ENCODE measurements around the gene LRRC74A. TPM values are rescaled to one million over a fixed set of nuclear protein-coding genes. Genes with fewer than 3 reads are reported as not detected.

The LRRC74A gene
- total RNA-seq, 3 donors from 2014 or later (not counting 1 experiment from before 2014, with no cell fraction given): not detected

DNA sequence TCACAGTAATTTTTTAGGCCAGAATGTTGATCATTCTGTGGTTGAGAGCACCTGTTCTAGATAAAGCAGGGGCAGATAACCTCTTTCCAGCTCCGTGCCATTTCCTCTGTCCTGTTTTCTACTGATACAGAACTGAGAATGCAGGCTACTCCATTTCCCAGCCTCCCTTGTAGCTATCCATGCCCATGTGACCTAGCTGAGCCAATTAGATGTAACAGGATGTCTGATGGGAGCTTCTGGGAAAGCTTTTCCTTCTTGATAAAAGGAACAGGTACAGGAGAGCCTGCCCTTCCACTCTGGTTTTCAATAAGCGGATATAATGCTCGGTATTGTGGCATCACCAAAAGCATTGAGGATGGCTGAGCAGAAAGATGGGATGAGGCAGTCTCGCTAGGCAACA, 54.2 kb downstream of the LRRC74A start:
- Mint-ChIP-seq H3K27ac (no peak overlapping the region), H3K9me3 (no peaks in the 10 kb centered on the region), H3K27me3 (ENCODE audit: low read depth in 2 of 2) (no peaks in the 10 kb centered on the region), H3K4me1 (no peaks in the 10 kb centered on the region), H3K4me3 (no peak overlapping the region), H3K36me3 (no peaks in the 10 kb centered on the region)
- 84% methylated on average over 4 of the region's 4 CpGs for WGBS (ENCODE audit: insufficient coverage)
- no peak overlapping the region for H3K4me3 ChIP-seq (ENCODE audit: low read length)
- H3K36me3 ChIP-seq (ENCODE audit: control insufficient read depth, insufficient read depth, low read length): no peaks in the 10 kb centered on the region
- no peaks in the 10 kb centered on the region for H3K27me3 ChIP-seq (ENCODE audit: control insufficient read depth, insufficient read depth, low read length)
- no peak overlapping the region for H3K27ac ChIP-seq (ENCODE audit: low read length)
- DNase-seq (no peak), ATAC-seq (no peak)
- H3K9me3 ChIP-seq (ENCODE audit: control insufficient read depth, insufficient read depth, low read length): peaks cover 2% of the 10 kb centered on the region
- peaks cover 3% of the 10 kb centered on the region for H3K4me1 ChIP-seq (ENCODE audit: control insufficient read depth, insufficient read depth, low read length)
- TF ChIP-seq, protein P1, sequence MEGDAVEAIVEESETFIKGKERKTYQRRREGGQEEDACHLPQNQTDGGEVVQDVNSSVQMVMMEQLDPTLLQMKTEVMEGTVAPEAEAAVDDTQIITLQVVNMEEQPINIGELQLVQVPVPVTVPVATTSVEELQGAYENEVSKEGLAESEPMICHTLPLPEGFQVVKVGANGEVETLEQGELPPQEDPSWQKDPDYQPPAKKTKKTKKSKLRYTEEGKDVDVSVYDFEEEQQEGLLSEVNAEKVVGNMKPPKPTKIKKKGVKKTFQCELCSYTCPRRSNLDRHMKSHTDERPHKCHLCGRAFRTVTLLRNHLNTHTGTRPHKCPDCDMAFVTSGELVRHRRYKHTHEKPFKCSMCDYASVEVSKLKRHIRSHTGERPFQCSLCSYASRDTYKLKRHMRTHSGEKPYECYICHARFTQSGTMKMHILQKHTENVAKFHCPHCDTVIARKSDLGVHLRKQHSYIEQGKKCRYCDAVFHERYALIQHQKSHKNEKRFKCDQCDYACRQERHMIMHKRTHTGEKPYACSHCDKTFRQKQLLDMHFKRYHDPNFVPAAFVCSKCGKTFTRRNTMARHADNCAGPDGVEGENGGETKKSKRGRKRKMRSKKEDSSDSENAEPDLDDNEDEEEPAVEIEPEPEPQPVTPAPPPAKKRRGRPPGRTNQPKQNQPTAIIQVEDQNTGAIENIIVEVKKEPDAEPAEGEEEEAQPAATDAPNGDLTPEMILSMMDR (IDR thresholded peaks at IDR 0.05): no peak
- intact Hi-C loops (cut with micrococcal nuclease): no loop called here

DNA sequence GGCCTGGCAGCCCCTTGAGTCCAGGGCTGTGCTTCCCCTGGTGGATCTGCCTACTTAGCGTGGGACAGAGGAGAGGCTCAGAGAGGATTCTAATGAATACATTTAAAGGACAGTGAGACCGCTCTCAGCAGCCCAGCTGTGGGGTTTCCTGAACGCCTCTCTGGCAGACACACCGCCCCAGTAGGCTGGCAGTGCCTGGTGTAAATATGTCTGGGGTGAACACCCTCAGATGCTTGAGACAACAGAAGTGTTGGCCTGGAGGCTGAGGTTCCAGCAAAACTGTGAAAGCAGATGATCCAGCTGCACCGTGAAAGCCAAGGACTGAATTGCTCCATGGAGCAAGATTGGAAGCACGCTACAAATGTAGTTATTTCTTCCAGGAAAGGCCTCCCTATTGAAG, 55.1 kb downstream of the LRRC74A start:
- Mint-ChIP-seq H3K36me3 (no peaks in the 10 kb centered on the region), H3K4me3 (no peak overlapping the region), H3K27ac (no peak overlapping the region), H3K9me3 (no peaks in the 10 kb centered on the region), H3K27me3 (ENCODE audit: low read depth in 2 of 2) (peaks cover under 1 to 2% of the 10 kb centered on the region in 2 donors), H3K4me1 (no peaks in the 10 kb centered on the region)
- Histone ChIP-seq H3K27me3 (ENCODE audit: control insufficient read depth, insufficient read depth, low read length) (no peaks in the 10 kb centered on the region), H3K27ac (ENCODE audit: low read length) (no peak overlapping the region), H3K9me3 (ENCODE audit: control insufficient read depth, insufficient read depth, low read length) (no peaks in the 10 kb centered on the region), H3K36me3 (ENCODE audit: control insufficient read depth, insufficient read depth, low read length) (no peaks in the 10 kb centered on the region), H3K4me1 (ENCODE audit: control insufficient read depth, insufficient read depth, low read length) (peaks cover 3% of the 10 kb centered on the region), H3K4me3 (ENCODE audit: low read length) (no peak overlapping the region)
- intact Hi-C loops (cut with micrococcal nuclease): no loop called here
- no peak for DNase-seq
- ATAC-seq: no peak
- 82% methylated on average over 6 of the region's 6 CpGs for WGBS (ENCODE audit: insufficient coverage)
- TF ChIP-seq, protein P1 (IDR thresholded peaks at IDR 0.05): no peak

DNA sequence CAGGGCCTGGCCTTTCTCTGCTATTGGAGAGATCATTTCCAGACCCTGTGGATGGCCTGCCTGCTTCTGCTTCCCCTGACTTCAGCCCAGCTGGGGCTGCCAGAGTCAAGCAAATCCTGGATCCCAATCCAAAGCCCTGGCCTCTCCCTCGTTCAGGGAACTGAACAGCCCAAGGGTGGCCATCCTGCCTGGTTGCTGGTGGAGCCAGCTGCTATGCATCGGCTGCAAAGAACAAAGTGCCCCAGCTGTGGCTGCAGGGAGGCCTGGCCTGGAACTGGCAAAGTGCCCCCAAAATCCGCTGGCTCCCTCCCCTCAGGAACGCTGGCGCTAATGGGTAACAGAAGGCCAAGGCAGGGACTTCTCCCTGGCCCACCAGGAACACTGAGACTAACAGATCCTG, 56.4 kb downstream of the LRRC74A start:
- Mint-ChIP-seq H3K4me3 (no peak overlapping the region), H3K9me3 (no peaks in the 10 kb centered on the region), H3K27ac (no peak overlapping the region), H3K36me3 (no peaks in the 10 kb centered on the region), H3K27me3 (ENCODE audit: low read depth in 2 of 2) (peaks cover 4 to 12% of the 10 kb centered on the region in 2 donors), H3K4me1 (no peaks in the 10 kb centered on the region)
- Histone ChIP-seq H3K36me3 (ENCODE audit: control insufficient read depth, insufficient read depth, low read length) (no peaks in the 10 kb centered on the region), H3K27me3 (ENCODE audit: control insufficient read depth, insufficient read depth, low read length) (no peaks in the 10 kb centered on the region), H3K9me3 (ENCODE audit: control insufficient read depth, insufficient read depth, low read length) (no peaks in the 10 kb centered on the region), H3K4me3 (ENCODE audit: low read length) (no peak overlapping the region), H3K4me1 (ENCODE audit: control insufficient read depth, insufficient read depth, low read length) (peaks cover 3% of the 10 kb centered on the region), H3K27ac (ENCODE audit: low read length) (no peak overlapping the region)
- WGBS (ENCODE audit: insufficient coverage): 84% methylated on average over 5 of the region's 5 CpGs
- TF ChIP-seq, protein P1 (IDR thresholded peaks at IDR 0.05): no peak
- ATAC-seq: no peak
- DNase-seq: no peak
- intact Hi-C loops (cut with micrococcal nuclease): no loop called here

DNA sequence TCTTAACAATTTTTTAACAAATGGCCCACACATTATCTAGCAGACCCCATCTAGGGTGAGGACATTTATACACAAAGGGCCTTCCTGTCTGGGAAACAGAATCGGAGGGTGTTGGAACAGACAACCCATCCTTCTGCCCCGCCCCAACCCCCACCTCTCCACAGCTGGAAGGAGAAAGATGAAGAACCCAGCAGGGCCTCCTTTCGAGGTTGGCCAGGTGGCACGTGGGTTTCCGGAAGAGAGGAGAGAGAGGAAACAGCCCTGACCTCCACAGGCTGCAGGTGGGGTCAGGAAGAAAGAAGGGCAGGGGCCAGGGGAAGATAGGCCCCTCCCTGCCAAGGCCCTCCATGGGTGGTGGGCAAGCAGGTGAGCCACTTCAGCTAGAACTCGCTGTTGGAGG, 57.2 kb downstream of the LRRC74A start:
- Mint-ChIP-seq H3K9me3 (no peaks in the 10 kb centered on the region), H3K27me3 (ENCODE audit: low read depth in 2 of 2) (peaks cover 4 to 12% of the 10 kb centered on the region in 2 donors), H3K4me1 (no peaks in the 10 kb centered on the region), H3K4me3 (no peak overlapping the region), H3K36me3 (no peaks in the 10 kb centered on the region), H3K27ac (no peak overlapping the region)
- WGBS (ENCODE audit: insufficient coverage): 26% methylated on average over 6 of the region's 6 CpGs
- H3K4me3 ChIP-seq (ENCODE audit: low read length): no peak overlapping the region
- intact Hi-C loops (cut with micrococcal nuclease): no loop called here
- H3K36me3 ChIP-seq (ENCODE audit: control insufficient read depth, insufficient read depth, low read length): no peaks in the 10 kb centered on the region
- no peaks in the 10 kb centered on the region for H3K27me3 ChIP-seq (ENCODE audit: control insufficient read depth, insufficient read depth, low read length)
- DNase-seq: no peak
- no peak overlapping the region for H3K27ac ChIP-seq (ENCODE audit: low read length)
- ATAC-seq: no peak
- H3K4me1 ChIP-seq (ENCODE audit: control insufficient read depth, insufficient read depth, low read length): peaks cover 3% of the 10 kb centered on the region
- TF ChIP-seq, protein P1 (IDR thresholded peaks at IDR 0.05): no peak
- H3K9me3 ChIP-seq (ENCODE audit: control insufficient read depth, insufficient read depth, low read length): no peaks in the 10 kb centered on the region
